GM19328 (cell line): Measurements from ENCODE around the gene MTMR8.
A peak's percentile ranks its signal among the peaks of the same experiment; 100 is the strongest.
"Not testable (repeated sequence)": the region's sequence is repeated elsewhere in the genome, so short reads cannot be mapped to it uniquely, and the experiment has no call there.

Source experiments
- ATAC-seq: cut with Tn5 transposase; IDR thresholded peaks from one replicate; pipeline ENCODE4 v1.9.1; 2021; ENCODE audit warnings: mild to moderate bottlenecking, moderate library complexity; ENCODE audit not compliant: unreplicated experiment

Gene MTMR8

DNA sequence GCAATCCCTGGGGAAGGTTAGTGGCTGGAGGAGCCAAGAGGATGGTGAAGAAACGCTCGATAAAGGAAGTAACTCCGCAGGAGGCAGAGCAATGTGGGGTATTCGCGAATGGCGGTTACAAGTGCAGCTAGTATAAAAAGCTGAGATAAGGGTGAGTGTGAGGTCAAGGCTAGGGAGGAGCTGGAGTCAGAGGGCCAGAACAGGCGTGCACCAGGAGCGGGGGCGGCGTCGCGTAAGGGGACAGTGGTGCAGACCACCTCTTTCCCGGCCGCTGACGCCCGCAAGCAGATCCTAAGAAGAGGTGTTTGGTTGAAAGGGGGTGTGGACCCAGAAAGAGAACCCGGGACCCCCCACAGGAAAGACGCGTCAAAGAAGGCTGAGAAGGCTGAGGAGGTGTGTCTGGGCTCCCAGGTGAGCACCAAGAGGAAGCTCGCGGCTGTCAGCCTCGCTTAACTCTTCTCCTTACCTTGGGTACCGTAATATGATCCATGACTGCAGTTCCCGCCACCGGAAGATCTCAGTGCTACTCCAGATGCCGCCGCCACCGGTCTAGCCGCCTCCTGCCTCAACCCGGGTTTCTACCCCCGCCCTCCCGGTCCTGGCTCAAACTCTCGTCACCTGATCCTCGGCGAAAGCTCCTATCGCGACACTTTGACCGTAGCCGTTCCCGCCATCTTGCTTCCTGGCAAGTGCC, at the start of gene MTMR8:
Gene MTMR8 (minus strand): TSS at position 579 of the 694 bp plus-strand sequence. CDS start 89 bp downstream, at position 490.
- peak; percentile 89 for ATAC-seq

DNA sequence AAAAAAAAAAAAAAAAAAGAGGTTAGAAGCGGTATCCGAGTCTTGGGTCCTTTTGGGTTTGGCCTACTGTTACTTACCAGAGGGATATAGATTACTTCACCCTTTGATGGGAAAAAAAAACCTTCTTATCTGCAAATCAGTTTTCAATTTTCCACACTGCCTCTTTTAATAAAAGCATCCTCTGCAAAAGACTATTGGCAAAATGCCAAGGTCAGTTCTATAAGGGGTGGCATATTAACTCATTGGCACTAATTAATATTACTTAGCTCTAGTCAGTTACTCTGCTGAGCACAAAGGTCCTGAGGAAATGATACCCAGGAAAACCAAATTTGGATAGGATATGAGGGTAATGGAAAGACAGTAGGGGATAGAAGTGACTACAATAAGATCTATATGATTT, 44.3 kb upstream of the MTMR8 start:
- ATAC-seq, result no peak

DNA sequence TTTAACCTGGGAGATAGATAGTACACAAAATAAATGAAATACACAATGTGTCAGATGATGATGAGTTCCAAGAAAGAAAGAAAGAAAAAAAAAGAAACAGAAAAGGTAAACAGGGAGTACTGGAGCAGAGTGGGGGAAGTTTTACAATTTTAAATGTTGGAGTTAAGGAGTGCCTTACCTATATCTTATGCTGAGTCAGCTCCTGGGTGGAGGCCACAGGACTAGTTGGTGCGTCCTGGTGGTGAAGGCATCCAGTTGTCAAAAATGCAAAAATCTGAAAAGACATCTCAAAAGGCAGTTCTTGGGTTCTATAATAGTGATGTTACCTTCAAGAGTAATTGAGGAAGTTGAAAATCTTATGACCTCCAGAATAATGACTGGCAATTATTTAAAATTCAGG, 42.4 kb upstream of the MTMR8 start:
- ATAC-seq, result no peak

DNA sequence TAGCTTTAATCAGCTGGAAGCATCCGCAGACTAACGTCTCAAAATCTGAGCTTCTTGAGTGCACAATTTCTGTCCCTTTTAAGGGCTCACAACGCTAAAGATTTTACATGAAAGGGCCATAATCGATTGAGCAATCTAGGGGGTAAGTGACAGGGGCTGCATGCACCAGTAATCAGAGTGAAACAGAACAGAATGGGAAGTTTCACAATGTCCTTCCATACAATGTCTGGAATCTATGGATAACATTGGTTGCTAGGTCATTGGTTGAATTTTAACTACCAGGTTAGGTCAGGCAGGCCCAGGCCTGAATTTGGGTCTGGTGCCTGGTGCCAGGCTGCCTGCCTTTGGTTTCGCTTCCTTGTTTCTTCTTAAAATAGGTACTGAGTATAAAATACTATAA, 42.0 kb upstream of the MTMR8 start:
- no peak for ATAC-seq

DNA sequence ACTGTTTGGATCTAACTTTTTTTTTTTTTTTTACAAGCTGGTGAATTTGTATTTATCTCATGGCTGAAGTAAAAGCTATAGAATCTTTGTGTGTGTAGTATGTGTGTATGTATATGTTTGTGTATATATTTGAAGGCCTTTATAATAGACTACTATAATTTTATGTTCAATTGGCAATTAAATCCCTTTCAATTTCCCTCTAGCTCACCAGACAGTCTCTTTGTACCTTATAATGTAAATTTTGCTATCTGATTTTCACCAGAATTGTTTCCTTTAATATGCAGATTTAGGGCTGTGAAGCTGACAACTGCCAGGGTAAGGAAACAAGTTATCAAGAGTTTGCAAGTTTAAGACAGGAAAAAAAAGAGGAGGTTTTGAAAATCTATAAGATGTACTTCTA, 33.1 kb upstream of the MTMR8 start:
- ATAC-seq, result no peak

DNA sequence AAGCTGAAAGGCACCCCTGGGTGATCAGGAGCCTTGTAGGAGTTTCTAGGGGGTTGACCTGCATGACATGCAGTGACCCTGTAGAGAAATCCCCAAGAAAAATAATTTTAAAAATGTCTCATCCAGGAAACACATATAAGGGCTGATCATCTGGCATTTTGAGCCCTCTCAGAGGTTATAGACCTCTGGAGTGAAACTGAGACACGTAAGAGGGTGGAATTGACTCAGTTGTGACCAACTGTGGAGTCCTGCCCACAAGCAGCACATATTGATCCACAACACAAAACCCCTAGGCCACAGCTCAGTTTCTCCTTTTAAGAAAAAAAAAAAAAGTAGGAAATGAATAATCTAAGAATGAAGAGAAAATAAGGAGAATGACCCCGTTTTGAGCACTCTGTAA, 32.5 kb upstream of the MTMR8 start:
- peak; percentile 76 for ATAC-seq

DNA sequence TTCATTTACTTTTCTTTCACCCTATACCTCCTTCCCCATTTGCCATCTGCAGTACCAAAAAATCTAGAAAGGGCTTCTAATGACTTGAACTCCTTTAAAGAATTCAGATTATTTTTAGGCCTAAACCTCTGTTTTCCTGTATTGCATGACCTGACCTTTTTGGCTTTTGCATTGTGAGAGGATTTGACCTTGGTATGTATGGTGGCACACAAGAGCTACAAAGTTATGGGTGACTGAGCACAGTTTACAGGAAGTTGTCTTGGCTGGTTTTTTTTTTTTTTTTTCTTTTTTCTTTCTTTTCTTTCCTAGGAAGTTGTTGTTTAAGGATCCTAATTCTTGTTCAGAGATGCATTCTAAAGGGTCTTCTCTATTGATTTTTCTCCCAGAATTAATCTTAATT, 32.0 kb upstream of the MTMR8 start:
- no peak for ATAC-seq

DNA sequence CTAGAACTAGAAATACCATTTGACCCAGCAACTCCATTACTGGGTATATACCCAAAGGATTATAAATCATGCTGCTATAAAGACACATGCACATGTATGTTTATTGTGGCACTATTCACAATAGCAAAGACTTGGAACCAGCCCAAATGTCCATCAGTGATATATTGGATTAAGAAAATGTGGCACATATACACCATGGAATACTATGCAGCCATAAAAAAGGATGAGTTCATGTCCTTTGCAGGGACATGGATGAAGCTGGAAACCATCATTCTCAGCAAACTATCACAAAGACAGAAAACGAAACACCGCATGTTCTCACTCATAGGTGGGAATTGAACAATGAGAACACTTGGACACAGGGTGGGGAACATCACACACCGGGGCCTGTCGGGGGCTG, 14.5 kb upstream of the MTMR8 start:
- ATAC-seq, result not testable (repeated sequence)

DNA sequence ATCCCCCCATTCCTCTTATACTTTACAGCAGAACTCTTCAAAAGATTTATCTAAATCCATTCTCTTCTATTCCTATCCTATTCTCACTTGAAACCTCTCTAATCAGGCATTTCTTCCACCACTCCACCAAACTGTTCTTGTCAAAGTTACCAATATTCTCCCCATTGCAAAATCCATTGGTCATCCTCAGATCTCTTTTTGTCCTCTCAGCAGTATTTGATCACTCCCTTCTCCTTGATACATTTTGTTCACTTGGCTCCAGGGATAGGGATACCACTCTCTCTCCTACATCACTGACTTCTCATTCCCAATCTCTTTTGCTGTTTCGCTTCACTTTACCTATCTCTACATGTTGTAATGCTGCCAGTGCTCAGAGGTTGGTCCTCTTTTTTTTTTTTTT, 2.8 kb upstream of the MTMR8 start:
- no peak for ATAC-seq

DNA sequence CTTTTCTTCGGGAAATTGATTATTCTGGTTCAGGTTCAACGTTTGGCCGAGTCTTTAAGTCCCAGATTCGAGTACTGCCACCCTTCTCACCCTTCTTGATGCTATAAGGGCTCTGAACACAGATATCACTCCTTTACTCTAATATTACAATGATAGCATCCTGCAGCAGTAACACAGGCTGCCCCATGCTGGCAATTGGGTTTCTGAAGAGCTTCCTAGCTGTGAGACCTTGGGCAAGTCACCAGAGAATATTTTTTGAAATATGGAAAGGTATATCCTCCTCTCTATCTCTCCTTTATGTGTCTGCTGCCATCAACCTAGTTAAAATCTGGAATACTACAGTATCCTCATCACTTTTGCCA, 297 bp upstream of the MTMR8 start:
- ATAC-seq, result peak; percentile 26

DNA sequence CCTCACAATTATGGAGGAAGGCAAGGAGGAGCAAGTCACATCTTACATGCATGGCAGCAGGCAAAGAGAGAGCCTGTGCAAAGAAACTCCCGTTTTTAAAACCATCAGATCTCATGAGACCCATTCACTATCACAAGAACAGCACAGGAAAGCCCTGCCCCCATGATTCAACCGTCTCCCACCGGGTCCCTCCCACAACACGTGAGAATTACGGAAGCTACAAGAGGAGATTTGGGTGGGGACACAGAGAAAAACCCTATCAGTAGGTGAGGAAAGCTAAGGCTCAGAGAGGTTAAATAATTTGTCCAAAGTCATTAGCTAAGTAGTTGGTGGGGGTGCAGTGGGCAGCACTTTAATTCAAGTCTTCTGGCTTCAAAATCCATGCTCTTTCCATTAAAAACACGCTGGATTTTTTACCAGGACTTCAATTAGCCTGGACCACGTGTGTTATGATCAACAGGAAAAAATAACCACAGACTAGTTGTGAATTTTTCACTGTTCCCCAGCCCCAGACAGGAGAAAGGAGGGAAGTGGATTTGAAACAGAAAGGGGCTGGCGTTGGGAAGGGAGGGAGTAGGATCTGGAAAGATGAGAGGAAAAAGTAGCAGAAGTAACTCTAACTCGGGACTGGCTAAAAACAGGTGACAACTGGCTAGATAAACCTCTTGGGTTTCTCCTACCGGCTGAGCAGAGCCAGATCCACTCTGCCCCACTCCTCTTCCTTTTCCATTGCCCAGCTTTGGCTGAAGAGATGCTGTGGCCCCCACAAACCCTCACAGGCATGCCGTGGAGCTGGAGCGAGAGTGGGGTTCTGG, 986 bp downstream of the MTMR8 start:
- peak; percentile 27 for ATAC-seq

DNA sequence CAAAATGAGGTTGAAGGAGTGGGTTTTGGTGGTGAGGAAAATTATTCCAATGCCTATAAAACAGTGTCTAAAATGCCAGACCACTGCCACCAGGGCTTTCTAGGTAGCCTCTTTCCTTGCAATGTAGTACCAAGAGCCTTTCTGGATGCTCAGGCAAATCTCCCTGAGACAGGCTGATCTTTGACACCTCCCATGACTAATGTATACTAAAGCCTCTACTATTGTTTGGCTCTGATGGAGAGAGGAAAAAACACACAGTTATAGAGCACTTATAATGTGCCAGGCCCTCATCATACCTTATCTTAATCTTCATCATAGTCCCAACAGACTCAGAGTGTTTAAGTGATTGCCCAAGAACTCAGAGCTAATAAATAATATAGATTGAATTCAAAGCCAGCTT, 5.8 kb downstream of the MTMR8 start:
- no peak for ATAC-seq

DNA sequence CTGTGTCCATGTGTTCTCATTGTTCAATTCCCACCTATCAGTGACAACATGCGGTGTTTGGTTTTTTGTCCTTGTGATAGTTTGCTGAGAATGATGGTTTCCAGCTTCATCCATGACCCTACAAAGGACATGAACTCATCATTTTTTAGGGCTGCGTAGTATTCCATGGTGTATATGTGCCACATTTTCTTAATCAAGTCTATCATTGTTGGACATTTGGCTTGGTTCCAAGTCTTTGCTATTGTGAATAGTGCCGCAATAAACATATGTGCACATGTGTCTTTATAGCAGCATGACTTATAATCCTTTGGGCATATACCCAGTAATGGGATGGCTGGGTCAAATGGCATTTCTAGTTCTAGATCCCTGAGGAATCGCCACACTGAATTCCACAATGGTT, 14.5 kb downstream of the MTMR8 start:
- ATAC-seq, result not testable (repeated sequence)

DNA sequence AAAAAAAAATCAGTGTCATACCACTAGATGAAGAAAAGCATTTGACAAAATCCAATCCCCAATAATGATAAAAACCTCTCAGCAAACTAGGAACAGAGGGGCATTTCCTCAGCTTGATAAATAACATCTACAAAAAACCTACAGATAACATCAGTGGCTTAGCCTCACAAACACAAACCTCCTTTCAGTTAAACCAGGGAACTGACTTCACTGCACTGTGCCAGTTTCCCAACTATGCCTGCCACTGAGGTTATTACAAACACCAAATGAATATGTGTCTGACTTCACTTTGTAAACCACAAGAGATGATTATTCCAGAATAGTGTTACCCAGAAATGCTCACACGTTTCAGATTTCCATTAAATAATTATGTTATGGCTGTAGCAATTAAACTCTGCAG, 15.3 kb downstream of the MTMR8 start:
- ATAC-seq, result no peak

DNA sequence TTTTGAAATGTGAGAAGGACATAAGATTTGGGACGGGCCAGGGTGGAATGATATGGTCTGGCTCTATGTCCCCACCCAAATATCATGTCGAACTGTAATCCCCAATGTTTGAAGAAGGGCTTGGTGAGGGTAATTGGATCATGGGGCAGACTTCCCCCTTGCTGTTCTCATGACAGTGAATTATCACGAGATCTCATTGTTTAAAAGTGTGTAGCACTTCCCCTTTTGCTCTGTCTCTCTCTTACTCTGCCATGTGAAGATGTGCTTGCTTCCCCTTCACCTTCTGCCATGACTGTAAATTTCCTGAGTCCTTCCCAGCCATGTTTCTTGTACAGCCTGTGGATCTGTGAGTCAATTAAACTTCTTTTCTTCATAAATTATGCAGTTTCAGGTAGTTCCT, 17.5 kb downstream of the MTMR8 start:
- no peak for ATAC-seq

DNA sequence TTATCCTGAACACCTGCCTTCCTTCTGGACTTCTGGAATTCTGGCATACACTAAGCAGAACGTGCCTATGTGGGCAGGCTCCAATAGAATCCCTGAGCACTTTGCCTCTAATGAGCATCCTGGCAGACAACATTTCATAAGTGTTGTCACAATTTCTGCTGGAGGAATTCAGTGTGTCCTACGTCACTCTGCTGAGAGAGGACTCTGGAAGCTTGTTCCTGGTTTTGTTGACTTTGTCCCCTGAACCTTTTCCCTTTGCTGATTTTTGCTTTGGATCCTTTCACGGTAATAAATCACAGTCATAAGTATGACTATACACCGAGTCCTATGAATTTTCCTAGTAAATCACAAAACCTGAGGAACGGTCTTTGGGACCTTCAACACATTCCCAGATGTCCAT, 43.2 kb downstream of the MTMR8 start:
- no peak for ATAC-seq

DNA sequence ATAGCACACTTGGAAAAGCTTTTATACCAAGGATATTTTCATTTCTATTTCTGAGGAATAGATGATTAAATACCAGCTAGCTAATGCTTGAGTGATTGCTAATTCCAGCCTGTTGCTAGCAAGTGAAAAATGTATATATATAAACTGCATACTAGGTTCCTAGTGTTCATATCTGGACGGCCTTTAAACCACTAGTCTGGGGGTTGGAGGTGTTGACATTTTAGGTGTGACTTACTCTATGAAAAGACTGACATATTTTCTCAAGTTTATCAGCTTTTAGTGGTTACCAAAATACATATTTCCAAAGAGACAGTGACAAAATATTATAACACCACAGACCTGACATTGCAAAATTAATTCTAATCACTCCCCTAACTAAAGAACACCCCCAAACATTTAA, 44.7 kb downstream of the MTMR8 start:
- ATAC-seq, result no peak

DNA sequence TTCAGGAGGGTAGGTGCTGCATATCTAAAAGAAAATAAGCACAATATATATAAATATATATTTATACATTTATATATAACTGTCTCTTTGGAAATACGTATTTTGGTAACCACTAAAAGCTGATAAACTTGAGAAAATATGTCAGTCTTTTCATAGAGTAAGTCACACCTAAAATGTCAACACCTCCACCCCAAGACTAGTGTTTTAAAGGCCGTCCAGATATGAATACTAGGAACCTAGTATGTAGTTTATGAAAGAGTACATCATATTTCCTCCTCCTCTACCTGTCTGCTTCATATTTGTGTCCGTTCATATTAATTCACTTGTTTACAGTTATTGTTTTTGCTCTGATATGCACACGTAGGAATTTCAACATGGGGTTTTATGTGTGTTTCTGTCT, 45.2 kb downstream of the MTMR8 start:
- ATAC-seq, result no peak

DNA sequence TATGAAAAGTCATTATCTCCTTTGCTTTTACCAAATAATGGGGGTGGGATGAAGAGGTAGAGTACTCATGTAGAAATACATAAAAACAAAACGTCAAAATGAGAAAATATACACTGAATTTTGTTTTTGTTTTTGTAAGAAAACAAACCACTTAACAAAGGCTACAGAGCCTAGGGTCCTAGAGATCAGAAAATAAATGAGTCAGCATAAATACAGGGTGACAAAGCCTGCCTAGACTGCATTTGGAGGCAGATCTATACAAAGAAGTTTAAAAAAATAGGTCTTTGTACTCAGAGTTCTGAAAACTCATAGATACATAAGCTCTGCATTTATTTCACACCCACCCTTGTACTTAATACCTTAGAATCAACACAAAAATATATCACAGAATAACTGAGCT, 52.4 kb downstream of the MTMR8 start:
- ATAC-seq, result no peak

DNA sequence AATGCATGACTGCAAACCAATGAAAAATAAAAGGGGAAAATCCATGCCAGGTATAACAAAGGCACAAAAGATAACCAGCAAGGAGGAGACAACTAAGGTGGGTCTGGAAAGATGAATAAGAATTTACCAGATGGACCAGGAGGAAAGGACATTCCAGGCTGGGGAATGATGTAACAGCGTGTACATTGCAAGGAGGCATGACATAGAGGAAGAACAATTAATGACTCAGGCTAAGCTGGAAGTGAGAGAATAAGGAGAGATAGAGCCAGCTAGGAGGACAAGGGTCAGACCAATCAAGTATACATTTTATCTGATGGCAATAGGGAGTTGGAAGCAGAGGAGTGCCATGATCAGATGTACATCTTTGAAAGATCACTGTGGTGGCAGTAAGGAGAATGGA, 57.0 kb downstream of the MTMR8 start:
- ATAC-seq, result no peak

DNA sequence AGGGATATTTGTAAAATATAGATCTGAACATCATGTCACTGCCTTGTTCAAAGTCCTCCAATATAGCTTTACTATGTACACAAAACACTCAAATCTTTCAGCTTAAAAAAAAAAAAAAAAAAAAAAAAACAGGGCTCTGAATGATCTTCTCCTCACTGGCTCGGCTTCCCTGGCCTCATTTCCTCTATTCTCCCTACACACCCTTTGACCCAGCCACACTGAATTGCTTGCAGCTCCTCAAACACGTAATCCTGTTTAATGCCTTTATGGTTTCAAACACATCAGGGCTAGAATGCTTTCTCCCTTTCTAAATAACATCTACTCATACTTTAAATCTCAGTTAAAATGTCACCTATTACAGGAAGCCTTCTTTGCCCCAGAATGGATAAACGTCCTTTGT, 60.8 kb downstream of the MTMR8 start:
- ATAC-seq, result no peak

DNA sequence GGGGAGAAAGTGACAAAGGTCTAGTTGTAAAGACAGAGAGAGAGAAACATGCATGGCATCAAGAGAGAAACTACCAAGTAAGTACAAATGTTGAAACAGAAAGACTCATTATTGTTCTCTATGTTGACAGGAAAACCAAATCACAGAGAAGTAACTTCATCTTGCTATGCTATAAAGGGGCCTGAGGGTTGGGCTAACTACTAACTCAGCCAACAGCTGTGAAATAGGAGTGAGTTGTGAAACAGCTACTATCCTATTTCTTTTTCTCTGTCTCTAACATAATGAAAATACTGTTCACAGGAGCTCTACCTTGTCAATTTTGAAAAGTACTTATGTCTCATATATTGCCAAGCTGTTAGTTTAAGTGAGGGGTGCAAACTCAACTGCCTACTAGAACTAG, 65.0 kb downstream of the MTMR8 start:
- no peak for ATAC-seq

DNA sequence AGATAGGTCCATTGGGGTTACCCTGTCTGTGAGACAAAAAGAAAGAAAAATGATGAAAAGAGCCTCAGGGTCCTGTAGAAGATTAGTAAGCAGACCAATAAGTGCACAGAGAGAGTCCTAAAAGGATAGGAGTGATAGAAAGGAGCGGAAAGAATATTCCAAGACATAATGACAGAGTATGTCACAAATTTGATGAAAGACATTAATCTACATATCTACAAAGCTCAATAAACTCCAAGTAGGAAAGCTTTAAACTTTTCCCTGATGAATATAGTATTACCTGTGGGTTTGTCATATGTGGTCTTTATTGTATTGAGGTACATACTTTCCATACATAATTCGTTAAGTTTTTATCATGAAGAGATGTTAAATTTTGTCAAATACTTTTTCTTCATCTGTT, 73.7 kb downstream of the MTMR8 start:
- no peak for ATAC-seq
